Measurements from ENCODE around the gene LY9.

Gene LY9, protein sequence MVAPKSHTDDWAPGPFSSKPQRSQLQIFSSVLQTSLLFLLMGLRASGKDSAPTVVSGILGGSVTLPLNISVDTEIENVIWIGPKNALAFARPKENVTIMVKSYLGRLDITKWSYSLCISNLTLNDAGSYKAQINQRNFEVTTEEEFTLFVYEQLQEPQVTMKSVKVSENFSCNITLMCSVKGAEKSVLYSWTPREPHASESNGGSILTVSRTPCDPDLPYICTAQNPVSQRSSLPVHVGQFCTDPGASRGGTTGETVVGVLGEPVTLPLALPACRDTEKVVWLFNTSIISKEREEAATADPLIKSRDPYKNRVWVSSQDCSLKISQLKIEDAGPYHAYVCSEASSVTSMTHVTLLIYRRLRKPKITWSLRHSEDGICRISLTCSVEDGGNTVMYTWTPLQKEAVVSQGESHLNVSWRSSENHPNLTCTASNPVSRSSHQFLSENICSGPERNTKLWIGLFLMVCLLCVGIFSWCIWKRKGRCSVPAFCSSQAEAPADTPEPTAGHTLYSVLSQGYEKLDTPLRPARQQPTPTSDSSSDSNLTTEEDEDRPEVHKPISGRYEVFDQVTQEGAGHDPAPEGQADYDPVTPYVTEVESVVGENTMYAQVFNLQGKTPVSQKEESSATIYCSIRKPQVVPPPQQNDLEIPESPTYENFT

GRCh38 chr1:160795951-160796383, at the start of gene LY9:
Gene LY9, plus strand, starts transcription at chr1:160796174. Its CDS starts 14 bp downstream, at chr1:160796188.
- DNase-seq = no peak

DNA sequence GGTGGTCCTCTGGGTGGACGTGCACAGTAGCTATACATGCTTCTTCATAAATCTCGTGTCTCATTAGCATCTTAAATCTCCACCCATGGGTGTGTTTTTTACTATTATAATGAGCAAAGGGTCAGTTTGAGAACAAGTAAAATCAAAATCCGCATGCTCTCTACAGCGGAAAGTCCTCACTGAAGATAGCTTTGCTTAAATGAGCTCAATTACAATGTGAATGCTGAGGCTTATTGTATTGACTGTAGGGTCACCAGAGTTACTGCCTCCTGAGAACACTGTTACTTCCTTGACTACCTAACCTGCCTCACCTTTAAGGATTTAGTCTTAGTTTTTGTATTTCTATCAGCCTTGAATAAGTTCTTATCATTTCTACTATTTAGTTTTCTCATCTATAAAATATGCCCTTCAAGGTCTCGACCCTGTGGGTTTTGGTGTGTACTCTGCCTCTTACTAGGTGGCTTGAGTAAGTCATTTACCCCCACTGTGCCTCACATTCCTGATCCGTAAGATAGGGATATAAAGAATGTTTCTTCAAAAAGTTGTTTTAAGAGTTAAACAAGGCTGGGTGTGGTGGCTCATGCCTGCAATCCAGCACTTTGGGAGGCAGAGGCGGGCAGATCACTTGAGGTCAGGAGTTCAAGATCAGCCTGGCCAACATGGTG, 49.0 kb upstream of the LY9 start:
- no peak for DNase-seq

- DNase-seq = no peak
Observed at GRCh38 chr1:160747717-160748116, 48.3 kb upstream of the LY9 start.

GRCh38 chr1:160748181-160748877, 47.6 kb upstream of the LY9 start:
- no peak for DNase-seq

GRCh38 chr1:160748878-160749269, 47.1 kb upstream of the LY9 start:
- no peak for DNase-seq

DNA sequence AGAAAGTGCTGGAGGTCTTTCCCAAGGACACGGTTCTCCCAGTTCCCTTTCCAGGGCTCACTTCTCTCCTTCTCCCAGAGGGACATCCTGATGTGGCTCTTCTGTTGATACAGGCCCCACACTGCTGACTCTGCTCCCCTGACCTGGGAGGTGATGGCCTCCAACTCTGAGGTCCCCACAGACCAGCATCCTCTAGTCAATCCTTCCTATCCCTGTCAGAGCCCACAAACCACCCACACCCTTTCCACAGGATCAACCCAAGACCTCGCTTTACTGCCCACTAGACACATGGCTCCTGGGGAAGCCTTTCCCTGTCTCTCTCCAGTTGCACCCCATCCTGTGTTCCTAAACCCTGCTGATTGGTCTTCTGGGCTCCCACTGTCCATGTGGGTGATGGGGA, 45.4 kb upstream of the LY9 start:
- DNase-seq = no peak

DNA sequence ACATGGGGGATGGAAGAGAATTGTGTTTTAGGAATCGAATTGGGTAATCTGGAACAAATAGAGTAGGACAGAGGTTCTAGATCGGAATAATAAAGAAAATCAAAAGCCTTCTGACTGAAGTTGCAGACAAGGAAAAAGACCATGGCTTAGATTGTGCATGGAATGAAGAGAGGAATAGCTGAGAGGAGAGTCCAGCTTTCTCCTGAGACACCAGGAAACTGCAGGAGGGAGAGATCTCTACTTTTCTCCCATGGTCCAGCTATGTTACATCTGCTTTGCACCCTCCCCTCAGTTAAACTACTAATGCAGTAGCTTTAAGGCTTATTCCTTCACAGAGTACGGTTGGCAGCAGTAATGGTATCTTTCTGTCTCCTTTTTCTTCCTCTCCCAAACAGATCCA, 43.6 kb upstream of the LY9 start:
- no peak for DNase-seq

DNA sequence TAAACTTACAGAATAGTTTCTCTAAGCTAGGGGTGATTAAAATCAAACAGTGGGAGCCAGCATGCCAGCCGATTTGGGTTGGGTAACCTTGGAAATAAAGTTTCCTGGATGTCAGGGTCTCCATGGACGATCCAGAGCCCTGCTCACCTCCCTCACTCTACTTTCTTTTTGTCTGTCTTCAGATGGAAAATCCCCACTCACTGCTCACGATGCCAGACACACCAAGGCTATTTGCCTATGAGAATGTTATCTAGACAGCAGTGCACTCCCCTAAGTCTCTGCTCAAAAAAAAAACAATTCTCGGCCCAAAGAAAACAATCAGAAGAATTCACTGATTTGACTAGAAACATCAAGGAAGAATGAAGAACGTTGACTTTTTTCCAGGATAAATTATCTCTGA, 43.0 kb upstream of the LY9 start:
- DNase-seq = no peak

DNA sequence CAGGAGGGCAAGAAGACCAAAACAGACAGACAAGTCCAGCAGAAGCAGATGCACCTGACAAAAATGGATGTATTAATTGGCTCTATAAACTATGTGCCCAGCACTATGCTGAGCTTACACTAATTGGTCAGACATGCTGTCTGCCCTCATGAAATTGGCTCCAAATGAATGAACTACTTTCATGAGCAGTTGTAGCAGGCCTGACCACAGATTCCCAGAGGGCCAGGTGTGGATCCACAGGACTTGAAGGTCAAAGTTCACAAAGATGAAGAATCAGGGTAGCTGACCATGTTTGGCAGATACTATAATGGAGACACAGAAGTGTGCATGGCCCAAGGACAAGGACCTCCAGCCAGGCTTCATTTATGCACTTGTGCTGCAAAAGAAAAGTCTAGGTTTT, 42.4 kb upstream of the LY9 start:
- DNase-seq = no peak

GRCh38 chr1:160755461-160755860, 40.5 kb upstream of the LY9 start:
- no peak for DNase-seq

GRCh38 chr1:160755911-160756848, 39.8 kb upstream of the LY9 start:
- no peak for DNase-seq

GRCh38 chr1:160756849-160757201, 39.1 kb upstream of the LY9 start:
- no peak for DNase-seq

DNA sequence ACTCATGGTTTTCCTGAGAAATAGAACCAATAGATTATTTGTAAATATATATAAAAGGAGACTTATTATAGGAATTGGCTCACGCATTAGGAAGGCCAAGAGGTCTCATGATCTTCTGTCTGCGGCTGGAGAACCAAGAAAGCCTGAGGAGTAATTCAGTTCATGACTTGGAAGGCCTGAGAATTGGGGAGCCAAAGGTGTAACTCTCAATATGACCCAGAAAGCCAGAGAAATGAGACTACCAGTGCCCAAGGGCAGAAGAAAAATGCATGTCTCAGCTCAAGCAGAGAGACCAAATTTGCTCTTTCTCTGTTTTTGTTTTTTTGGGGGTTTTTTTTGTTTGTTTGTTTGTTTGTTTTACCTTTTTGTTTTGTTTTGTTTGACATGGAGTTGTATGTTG, 37.5 kb upstream of the LY9 start:
- no peak for DNase-seq

DNA sequence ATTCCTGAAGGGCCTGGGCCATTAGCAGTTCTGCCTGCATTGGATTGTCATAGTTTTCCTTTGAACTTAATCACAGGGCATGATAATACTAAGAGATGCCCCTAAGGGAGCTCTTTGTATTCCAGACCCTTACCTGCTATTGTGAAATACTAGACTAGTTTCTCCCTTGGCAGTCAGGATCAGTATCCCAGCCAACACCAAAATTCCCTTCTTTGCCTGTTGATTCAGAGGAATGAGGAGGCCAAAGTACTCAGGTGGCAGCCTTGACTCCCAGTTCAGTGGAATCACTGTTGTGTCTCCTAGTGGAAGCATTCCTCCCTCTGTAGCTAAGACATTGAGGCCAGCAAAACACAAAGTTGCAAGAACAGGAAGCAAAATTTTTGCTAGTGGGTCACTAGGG, 36.2 kb upstream of the LY9 start:
- DNase-seq = no peak

DNA sequence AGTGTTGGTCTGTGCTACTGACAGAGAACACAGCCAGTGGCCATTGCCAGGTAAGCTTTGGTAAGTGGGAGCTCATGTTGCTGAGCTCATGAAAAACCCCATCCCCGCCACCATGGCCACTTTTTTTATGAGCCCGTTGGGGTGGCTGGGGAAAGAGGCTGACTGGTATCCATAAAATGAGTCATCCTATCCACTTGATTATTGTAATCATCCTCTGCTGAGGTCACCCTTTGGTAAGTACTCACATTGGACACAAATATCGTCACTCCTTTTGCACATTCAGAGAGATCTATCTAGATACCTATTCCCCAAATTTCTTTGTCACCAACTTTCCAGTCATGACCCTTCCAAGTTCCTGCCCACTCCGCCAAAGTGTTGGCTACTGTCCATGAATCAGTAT, 34.9 kb upstream of the LY9 start:
- DNase-seq = no peak

DNA sequence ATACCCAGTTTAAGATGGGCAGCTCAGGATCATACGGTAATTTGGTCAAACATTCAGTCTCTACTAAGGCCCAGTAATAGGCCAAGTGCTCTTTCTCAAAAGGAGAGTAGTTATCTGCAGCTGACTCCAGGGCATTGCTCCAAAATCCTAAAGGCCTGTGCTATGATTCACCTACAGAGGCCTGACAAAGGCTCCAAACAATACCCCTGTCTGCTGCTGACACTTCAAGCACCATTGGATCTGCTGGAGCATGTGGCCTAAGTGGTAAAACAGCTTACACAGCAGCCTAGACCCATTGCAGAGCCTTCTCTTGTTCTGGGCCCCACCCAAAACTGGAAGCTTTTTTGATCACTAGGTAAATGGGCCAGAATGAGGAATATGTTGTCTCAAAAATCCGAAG, 34.1 kb upstream of the LY9 start:
- no peak for DNase-seq

- no peak for DNase-seq
Observed at GRCh38 chr1:160763993-160764392, 32.0 kb upstream of the LY9 start.

GRCh38 chr1:160767395-160768294, 28.3 kb upstream of the LY9 start:
- no peak for DNase-seq

DNA sequence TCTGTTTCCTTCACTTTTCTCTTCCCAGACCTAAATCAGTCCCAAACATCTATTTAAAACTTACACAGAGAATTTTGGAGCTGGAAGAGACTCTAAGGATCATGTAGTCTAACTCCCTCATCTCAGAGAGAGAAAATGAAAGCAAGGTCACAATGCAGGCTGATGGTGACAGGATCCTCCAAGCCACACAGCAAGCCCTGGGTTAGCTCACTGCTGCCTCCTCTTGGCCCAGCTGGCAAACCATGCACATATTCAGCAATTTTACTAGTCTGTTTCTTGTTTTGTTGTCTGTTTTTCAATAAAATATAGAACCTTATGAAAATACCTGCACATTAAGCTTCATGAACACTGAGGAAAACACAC, 27.7 kb upstream of the LY9 start:
- no peak for DNase-seq

- no peak for DNase-seq
Observed at GRCh38 chr1:160772331-160772730, 23.6 kb upstream of the LY9 start.

DNA sequence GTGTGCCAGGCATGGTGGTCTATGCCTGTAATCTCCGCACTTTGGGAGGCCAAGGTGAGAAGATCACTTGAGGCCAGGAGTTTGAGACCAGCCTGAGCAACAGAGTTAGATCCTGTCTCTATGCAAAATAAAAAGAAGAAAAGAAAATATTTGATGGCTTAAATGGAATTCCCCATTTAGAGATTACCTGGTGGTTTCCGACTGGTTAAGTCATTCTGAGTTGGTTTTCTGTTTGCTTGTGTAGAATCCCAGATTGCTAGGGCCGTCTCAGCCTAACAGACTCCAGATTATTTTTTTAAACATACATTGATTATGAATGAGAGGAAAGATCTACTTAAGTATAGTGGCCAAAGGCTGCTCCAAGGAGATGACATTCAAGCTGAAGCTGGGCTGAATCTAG, 22.9 kb upstream of the LY9 start:
- DNase-seq = no peak

All from NCI-H1048 (cell line).